Measurements from ENCODE around the gene CTDSPL2. TPM values are rescaled to one million over a fixed set of nuclear protein-coding genes. Genes with fewer than 3 reads are reported as not detected.

The CTDSPL2 gene
- 45.2 and 46.5 TPM in 2 replicates for total RNA-seq

GRCh38 chr15:44426975-44427755 lies at the start of gene CTDSPL2:
CTDSPL2 (plus strand) TSS chr15:44427629; CDS start chr15:44459015, 31,386 bp downstream.
- peak; percentile 84 for DNase-seq (ENCODE audit: low read depth)
- H3K4me3 ChIP-seq (ENCODE audit: low read depth, low read length): peak within 1 kb of the TSS; percentile 89
- peak; percentile 35 for TF ChIP-seq CTCF (conservative IDR thresholded peaks at IDR 0.05; ENCODE audit: low read depth, low read length)

GRCh38 chr15:44381236-44381635 lies 46.2 kb upstream of the CTDSPL2 start:
- DNase-seq (ENCODE audit: low read depth): no peak
- TF ChIP-seq CTCF (conservative IDR thresholded peaks at IDR 0.05; ENCODE audit: low read depth, low read length): no peak
- no peak overlapping the region for H3K4me3 ChIP-seq (ENCODE audit: low read depth, low read length)

- H3K4me3 ChIP-seq (ENCODE audit: low read depth, low read length): no peak overlapping the region
- no peak for DNase-seq (ENCODE audit: low read depth)
- TF ChIP-seq CTCF (conservative IDR thresholded peaks at IDR 0.05; ENCODE audit: low read depth, low read length): no peak
Measured at GRCh38 chr15:44385344-44385942, 42.0 kb upstream of the CTDSPL2 start.

- H3K4me3 ChIP-seq (ENCODE audit: low read depth, low read length): no peak overlapping the region
- TF ChIP-seq CTCF (conservative IDR thresholded peaks at IDR 0.05; ENCODE audit: low read depth, low read length): no peak
- DNase-seq (ENCODE audit: low read depth): no peak
Measured at GRCh38 chr15:44394062-44394461, 33.4 kb upstream of the CTDSPL2 start.

- H3K4me3 ChIP-seq (ENCODE audit: low read depth, low read length): no peak overlapping the region
- no peak for DNase-seq (ENCODE audit: low read depth)
- TF ChIP-seq CTCF (conservative IDR thresholded peaks at IDR 0.05; ENCODE audit: low read depth, low read length): no peak
Measured at GRCh38 chr15:44394562-44394961, 32.9 kb upstream of the CTDSPL2 start.

- no peak for DNase-seq (ENCODE audit: low read depth)
- H3K4me3 ChIP-seq (ENCODE audit: low read depth, low read length): no peak overlapping the region
- TF ChIP-seq CTCF (conservative IDR thresholded peaks at IDR 0.05; ENCODE audit: low read depth, low read length): no peak
Measured at GRCh38 chr15:44397869-44398268, 29.6 kb upstream of the CTDSPL2 start.

All from epithelial cell of proximal tubule (primary cell).